HCT116 (cell line): ENCODE data around the gene GJC1. TPM values are rescaled to one million over a fixed set of nuclear protein-coding genes. Genes with fewer than 3 reads are reported as not detected.

ENCODE experiments used
- ATAC-seq: fragments of 200-7000 bp; cut with Tn5 transposase; 2 replicates; pipeline ENCODE4 v1.9.1; 2020; ENCODE audit warnings: mild to moderate bottlenecking, moderate library complexity
- BruUV-seq: library from RNA; stranded (reverse); fragments of 400-500 nt; replicated peaks from 2 replicates; lab custom pipeline; 2021; lab: Mats Ljungman, UMichigan
- CTCF ChIA-PET: fragments of 300-600 bp; sonication (Branson Sonifier 250); formaldehyde crosslinking; loops from one replicate; lab custom pipeline; 2021; ENCODE audit warnings: antibody characterized with exemption; lab: Charles Lee
- POLR2A ChIA-PET: fragments of 300-600, 350-600 bp; sonication (Branson Sonifier 250); formaldehyde crosslinking; loops from one replicate; lab custom pipeline; 2021; ENCODE audit warnings: antibody characterized with exemption; lab: Charles Lee
- RAD21 ChIA-PET, 2 experiments: fragments of 300-600 bp; sonication (Branson Sonifier 250); formaldehyde crosslinking; loops; one replicate each; lab custom pipeline; 2023; ENCODE audit warnings: low total read pairs in 2 of 2; ENCODE audit not compliant: uncharacterized antibody in 2 of 2, unreplicated experiment in 2 of 2, low non-redundant PET in 1 of 2; lab: Charles Lee
- DNase-seq: peaks from one replicate; pipeline ENCODE4 v3.0.0-alpha.2; 2010; ENCODE audit warnings: low read depth, low spot score
- H2AFZ ChIP-seq: fragments of 200-600 bp; shearing (Covaris generic), sonication (generic); 2 replicates; pipeline ENCODE4 v1.6.1; 2017; ENCODE audit warnings: low read depth, mixed run types, mixed read lengths, antibody characterized with exemption, low read length; ENCODE audit not compliant: poor library complexity, severe bottlenecking
- H3K27ac ChIP-seq: 2 replicates; pipeline ENCODE4 v1.5.1; 2012; ENCODE audit warnings: low read depth, low read length
- H3K27me3 ChIP-seq: fragments of 200-600 bp; sonication (generic); 2 replicates; pipeline ENCODE4 v1.6.1; 2016; ENCODE audit warnings: mixed run types, low read length, mixed read lengths; ENCODE audit not compliant: insufficient read depth
- H3K36me3 ChIP-seq, 2 experiments: fragments of 200-500 bp in 1 of 2; fragments of 200-600 bp in 1 of 2; sonication (Bioruptor generic) in 1 of 2; sonication (generic) in 1 of 2; 2 replicates each; pipeline versions ENCODE4 v1.5.1 to v1.6.1; 2014 to 2016; ENCODE audit warnings: low read length in 2 of 2, inconsistent platforms in 1 of 2, mixed read lengths in 1 of 2, mixed run types in 1 of 2; ENCODE audit not compliant: insufficient read depth in 2 of 2, control insufficient read depth in 1 of 2
- H3K4me1 ChIP-seq, 2 experiments: fragments of 200-600 bp in 1 of 2; sonication (generic) in 1 of 2; 2 replicates each; pipeline versions ENCODE4 v1.5.1 to v1.6.1; 2012 to 2017; ENCODE audit warnings: low read length in 2 of 2, inconsistent platforms in 1 of 2, mild to moderate bottlenecking in 1 of 2, mixed read lengths in 1 of 2, mixed run types in 1 of 2, moderate library complexity in 1 of 2; ENCODE audit not compliant: insufficient read depth in 2 of 2, control insufficient read depth in 1 of 2
- H3K4me2 ChIP-seq: fragments of 200-600 bp; sonication (generic); 2 replicates; pipeline ENCODE4 v1.6.1; 2017; ENCODE audit warnings: mixed run types, low read length, mixed read lengths
- H3K4me3 ChIP-seq, 2 experiments: fragments of 200-600 bp in 1 of 2; sonication (generic) in 1 of 2; replicated peaks in 1 of 2; 2 replicates each; pipeline ENCODE4 v1.5.1; 2011 to 2016; ENCODE audit warnings: low read length in 2 of 2, control low read depth in 1 of 2, low read depth in 1 of 2, mild to moderate bottlenecking in 1 of 2, mixed read lengths in 1 of 2, mixed run types in 1 of 2
- H3K79me2 ChIP-seq: fragments of 200-600 bp; sonication (generic); 2 replicates; pipeline ENCODE4 v1.6.1; 2017; ENCODE audit warnings: mild to moderate bottlenecking, mixed run types, low read length, moderate library complexity, mixed read lengths; ENCODE audit not compliant: insufficient read depth
- H3K9ac ChIP-seq: fragments of 200-600 bp; sonication (generic); 2 replicates; pipeline ENCODE4 v1.6.1; 2016; ENCODE audit warnings: low read length, mixed read lengths
- H3K9me2 ChIP-seq: fragments of 200-600 bp; sonication (generic), shearing (Covaris generic); 2 replicates; pipeline ENCODE4 v1.6.1; 2017; ENCODE audit warnings: mixed run types, mild to moderate bottlenecking, moderate library complexity; ENCODE audit not compliant: insufficient read depth
- H3K9me3 ChIP-seq, 2 experiments: fragments of 200-500 bp in 1 of 2; fragments of 200-600 bp in 1 of 2; sonication (Bioruptor generic) in 1 of 2; sonication (generic) in 1 of 2; 2 replicates each; pipeline ENCODE4 v1.6.1; 2014 to 2017; ENCODE audit warnings: low read length in 2 of 2, mixed read lengths in 2 of 2, inconsistent platforms in 1 of 2, low read depth in 1 of 2, mild to moderate bottlenecking in 1 of 2, mixed run types in 1 of 2, moderate library complexity in 1 of 2; ENCODE audit not compliant: control insufficient read depth in 1 of 2, insufficient read depth in 1 of 2
- H4K20me1 ChIP-seq: fragments of 200-600 bp; sonication (generic), shearing (Covaris generic); 2 replicates; pipeline ENCODE4 v1.6.1; 2017; ENCODE audit warnings: mixed run types, mild to moderate bottlenecking, moderate library complexity; ENCODE audit not compliant: insufficient read depth
- POLR2AphosphoS5 ChIP-seq: IDR thresholded peaks from 2 replicates; pipeline ENCODE4 v1.6.1; 2011; ENCODE audit warnings: mild to moderate bottlenecking, low read depth, low read length, moderate library complexity
- RAD21 ChIP-seq: IDR thresholded peaks from 2 replicates; pipeline ENCODE4 v1.6.1; 2012; ENCODE audit warnings: low read depth, mild to moderate bottlenecking
- TCF7L2 ChIP-seq: IDR thresholded peaks from 2 replicates; pipeline ENCODE4 v1.7.0; 2011; ENCODE audit warnings: borderline replicate concordance, inconsistent platforms; ENCODE audit not compliant: insufficient read depth, insufficient read length; ENCODE audit errors: extremely low read depth
- ZNF274 ChIP-seq: fragments of 200-500 bp; sonication (Bioruptor generic); IDR thresholded peaks from 2 replicates; pipeline ENCODE4 v1.6.1; 2014; ENCODE audit warnings: mild to moderate bottlenecking, low read depth, low read length, inconsistent platforms
- intact Hi-C: fragments of 100-400 bp; cut with micrococcal nuclease; formaldehyde crosslinking; loops from 2 replicates; pipeline ENCODE4 v1.10.0; 2022
- total RNA-seq: library from RNA; stranded (reverse); gene quantifications from one replicate; pipeline ENCODE4 v1.2.1, GENCODE V29; 2021; ENCODE audit not compliant: unreplicated experiment
- TF ChIP-seq, protein P1 (sequence below), 3 experiments: fragments of 200-600 bp in 1 of 3; sonication (generic) in 1 of 3; IDR thresholded peaks in 2 of 3; conservative IDR thresholded peaks in 1 of 3; 2 replicates each; pipeline ENCODE4 v1.5.1; 2012 to 2017; ENCODE audit warnings: low read depth in 2 of 3, low read length in 2 of 3, antibody characterized with exemption in 1 of 3, borderline replicate concordance in 1 of 3, control low read depth in 1 of 3, mild to moderate bottlenecking in 1 of 3, mixed read lengths in 1 of 3, mixed run types in 1 of 3, moderate library complexity in 1 of 3; ENCODE audit not compliant: insufficient read depth in 1 of 3

Gene GJC1
- total RNA-seq, 1 experiment from 2014 or later: 62.4 TPM

- no peak for TF ChIP-seq TCF7L2
- no peak for TF ChIP-seq ZNF274
- TF ChIP-seq RAD21: no peak
Measured at GRCh38 chr17:44862278-44862914, 32.3 kb upstream of the GJC1 start (continued).

DNA sequence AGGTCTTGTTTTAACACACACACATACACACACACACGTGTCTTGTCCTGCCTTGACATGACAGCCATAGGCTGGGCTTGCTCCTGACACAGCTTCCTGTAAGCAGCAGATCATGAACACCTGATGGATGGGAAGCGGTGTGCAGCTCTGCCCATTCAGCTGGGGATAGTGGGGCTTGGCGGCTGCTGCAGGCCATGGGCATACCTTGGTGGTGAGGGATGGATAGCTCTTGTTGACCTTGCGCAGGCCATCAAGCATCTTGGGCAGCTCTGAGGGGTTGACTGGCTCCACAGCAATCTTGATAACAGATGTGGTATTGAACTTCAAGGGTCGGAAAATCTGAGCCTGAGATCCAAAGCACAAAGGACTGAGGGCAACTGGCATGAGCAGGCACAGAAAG lies 29.6 kb upstream of the GJC1 start:
- ChIA-PET RAD21 (no interaction called here), CTCF (no interaction called here), POLR2A (no interaction called here)
- Histone ChIP-seq H3K27ac (no peak overlapping the region), H3K9ac (no peak overlapping the region), H3K4me1 (no peaks in the 10 kb centered on the region), H3K9me3 (no peaks in the 10 kb centered on the region), H3K79me2 (no peaks in the 10 kb centered on the region), H3K36me3 (peaks cover 44 to 78% of the 10 kb centered on the region in 2 experiments), H3K9me2 (no peaks in the 10 kb centered on the region), H4K20me1 (no peaks in the 10 kb centered on the region; the same call in 1 of the 2 replicates), H3K27me3 (no peaks in the 10 kb centered on the region), H3K4me2 (no peak overlapping the region), H3K4me3 (no peak overlapping the region), H2AFZ (no peak overlapping the region)
- TF ChIP-seq, protein P1, sequence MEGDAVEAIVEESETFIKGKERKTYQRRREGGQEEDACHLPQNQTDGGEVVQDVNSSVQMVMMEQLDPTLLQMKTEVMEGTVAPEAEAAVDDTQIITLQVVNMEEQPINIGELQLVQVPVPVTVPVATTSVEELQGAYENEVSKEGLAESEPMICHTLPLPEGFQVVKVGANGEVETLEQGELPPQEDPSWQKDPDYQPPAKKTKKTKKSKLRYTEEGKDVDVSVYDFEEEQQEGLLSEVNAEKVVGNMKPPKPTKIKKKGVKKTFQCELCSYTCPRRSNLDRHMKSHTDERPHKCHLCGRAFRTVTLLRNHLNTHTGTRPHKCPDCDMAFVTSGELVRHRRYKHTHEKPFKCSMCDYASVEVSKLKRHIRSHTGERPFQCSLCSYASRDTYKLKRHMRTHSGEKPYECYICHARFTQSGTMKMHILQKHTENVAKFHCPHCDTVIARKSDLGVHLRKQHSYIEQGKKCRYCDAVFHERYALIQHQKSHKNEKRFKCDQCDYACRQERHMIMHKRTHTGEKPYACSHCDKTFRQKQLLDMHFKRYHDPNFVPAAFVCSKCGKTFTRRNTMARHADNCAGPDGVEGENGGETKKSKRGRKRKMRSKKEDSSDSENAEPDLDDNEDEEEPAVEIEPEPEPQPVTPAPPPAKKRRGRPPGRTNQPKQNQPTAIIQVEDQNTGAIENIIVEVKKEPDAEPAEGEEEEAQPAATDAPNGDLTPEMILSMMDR (IDR thresholded peaks at IDR 0.05 in 2 of 3, conservative IDR thresholded peaks at IDR 0.05 in 1 of 3; ENCODE audit: borderline replicate concordance in 1 of 3, insufficient read depth in 1 of 3, low read depth in 2 of 3, low read length in 2 of 3): no peak
- TF ChIP-seq POLR2AphosphoS5 (no peak), TCF7L2 (no peak)
- intact Hi-C loops: no loop called here
- no TSS peak for BruUV-seq
- ATAC-seq: no peak
- DNase-seq: no peak
